ENCODE data around the gene MSANTD4.
"Not testable (repeated sequence)": the region's sequence is repeated elsewhere in the genome, so short reads cannot be mapped to it uniquely, and the experiment has no call there.

Gene MSANTD4

DNA sequence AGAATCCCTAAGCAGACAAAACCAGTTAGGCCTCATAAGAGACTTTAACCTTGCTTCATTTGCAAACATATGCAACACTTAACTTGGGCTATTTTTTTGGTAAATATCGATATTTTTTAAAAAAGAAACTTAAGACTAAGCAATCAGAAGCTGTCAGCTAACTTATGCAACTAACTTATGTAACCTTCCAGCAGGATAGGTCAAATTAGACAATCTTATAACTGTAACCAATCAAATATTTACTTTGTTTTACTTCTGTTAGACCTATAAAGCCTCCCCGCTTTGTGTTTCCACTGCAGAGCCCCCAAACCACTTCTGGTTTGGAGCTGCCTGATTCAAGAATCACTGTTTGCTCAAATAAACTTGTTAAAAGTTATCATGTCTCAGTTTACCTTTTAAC lies 8.0 kb downstream of the MSANTD4 start:
- DNase-seq (ENCODE audit: low read depth, low spot score): no peak

DNA sequence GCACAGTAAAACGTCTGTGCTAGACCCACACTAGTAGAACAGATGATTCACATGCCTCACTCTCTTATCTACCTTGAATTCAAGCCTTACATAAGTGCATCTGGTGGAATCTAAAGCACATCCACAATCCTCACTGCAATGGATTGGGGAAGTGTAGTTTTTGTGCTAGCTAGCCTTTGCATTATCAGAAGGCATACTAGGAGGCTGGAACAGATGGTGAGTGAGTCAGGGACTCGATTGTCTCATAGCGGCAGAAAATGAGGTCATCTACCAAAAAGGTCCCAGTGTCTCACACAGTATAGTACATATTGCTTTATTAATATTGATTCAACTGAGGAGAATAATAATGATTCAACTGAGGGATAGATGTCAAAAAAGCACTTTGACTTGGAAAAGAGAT lies 9.3 kb downstream of the MSANTD4 start:
- peak; percentile 79 for DNase-seq (ENCODE audit: low read depth, low spot score)

DNA sequence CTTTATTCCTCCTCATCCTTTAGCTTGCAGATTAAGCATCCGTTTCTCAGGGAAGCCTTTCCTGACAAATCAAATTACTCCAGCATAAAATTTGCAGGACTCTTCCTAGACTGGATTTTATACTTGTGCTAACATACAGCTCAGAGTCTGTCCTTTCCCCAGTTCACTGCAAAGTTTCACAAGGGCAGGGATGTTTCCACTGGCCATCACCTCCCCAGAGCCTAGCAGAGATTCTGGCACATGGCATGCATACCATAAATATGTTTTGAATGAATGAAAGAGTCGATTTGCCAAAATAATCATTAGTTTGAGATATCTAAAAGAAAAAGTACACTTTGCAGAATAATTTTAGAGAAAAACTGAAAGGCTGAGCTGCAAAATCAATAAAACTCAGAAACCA lies 10.6 kb downstream of the MSANTD4 start:
- DNase-seq (ENCODE audit: low read depth, low spot score): no peak

DNA sequence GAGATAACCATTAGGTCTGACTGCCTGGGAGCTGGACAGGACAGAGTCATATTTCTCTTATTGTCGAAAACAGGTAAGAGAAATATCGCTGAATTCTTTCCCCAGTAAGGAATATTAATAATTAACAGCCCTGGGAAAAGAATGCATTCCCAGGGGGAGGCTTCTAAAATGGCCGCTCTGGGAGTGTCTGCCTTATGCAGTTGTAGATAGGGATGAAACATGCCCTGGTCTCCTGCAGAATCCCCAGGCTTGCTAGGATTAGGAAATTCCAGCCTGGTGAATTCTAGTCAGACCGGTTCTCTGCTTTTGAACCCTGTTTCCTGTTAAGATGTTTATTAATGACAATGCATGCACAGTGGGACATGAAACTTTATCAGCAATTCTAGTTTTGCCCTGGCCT lies 18.9 kb downstream of the MSANTD4 start:
- DNase-seq (ENCODE audit: low read depth, low spot score): not testable (repeated sequence)

DNA sequence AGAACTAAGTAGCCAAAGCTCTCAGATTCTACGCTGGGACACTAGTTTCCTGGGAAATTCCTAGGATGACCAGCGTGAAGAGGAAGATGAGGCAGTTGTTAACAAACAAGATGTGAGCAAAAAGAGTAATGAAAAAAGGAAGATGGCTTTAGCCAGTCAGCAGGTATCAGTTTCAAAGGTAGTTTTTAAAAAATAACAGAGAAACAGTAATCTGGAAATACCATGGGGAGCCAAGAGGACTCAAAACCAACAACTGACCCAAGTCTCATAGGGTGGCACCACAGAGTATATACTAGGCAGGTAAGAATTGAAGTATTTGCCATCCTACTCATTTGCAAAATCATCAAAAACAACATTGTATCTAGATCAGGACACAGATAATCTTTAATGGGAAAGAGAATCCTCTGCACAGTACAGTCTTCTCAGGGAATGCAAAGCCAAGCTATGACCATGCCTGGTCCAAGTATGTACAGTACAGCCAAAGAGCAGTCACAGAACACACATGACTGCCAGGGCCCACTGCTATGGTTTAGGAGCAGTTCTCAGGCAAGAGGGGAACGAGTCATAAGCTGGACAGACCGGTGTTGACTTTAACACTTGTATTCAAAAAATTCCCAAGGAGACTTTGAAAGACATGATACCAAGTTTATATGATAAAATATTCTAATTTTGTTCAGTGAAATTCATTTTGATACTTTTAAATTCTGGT lies 20.6 kb downstream of the MSANTD4 start:
- DNase-seq (ENCODE audit: low read depth, low spot score): no peak

DNA sequence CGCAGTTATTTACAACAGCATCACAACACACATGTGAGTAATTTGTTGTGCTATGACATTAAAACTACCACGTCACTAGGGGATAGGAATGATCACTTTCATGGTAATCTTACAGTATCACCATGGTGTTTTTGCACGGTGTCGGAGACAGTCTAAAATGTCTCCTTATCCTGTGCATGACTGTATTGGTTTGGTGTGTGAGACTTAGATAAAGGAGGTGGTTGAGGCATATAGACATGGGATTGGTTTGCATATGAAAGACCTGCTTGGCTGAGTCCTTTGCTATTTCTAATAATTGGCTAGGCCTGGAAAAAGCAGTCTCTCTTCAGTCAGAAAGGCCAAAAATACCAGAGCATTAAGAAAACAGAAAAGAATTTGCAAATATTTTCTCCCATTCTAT lies 30.2 kb downstream of the MSANTD4 start:
- no peak for DNase-seq (ENCODE audit: low read depth, low spot score)

DNA sequence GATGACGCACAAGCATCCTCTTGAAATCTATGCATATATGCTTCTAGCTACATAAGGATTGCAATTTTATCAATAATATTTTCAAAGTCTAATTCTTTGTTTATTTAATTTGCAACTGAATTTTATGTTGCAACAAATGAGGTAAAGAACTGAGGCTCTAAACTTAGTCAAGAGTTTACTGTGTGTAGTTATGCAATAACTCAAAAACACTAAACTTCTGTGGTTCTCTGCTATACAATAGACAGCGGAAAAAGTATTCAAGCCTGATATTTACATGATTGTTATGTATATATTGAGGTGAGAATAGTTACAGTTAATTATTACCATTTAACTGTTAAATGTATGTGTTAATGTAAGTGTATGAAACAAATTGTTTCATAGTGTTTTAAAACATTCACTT lies 32.9 kb downstream of the MSANTD4 start:
- no peak for DNase-seq (ENCODE audit: low read depth, low spot score)

DNA sequence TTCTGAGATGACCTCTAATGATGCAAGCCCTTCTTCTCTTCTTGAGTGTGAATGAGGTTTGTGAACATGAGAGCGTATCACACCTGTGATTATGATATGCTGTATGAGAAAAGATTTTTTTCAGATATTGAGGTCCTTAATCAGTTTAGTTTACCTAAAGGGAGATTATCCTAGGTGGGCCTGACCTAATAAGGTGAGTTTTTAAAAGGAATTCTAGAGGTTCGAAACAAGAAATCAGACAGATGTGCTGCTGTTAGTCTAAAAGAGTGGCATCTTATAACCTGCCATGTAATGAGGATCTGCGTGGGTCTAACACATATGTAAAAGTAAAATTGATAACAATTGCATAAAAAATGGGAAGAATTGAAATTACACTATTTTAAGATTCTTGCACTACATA lies 33.8 kb downstream of the MSANTD4 start:
- DNase-seq (ENCODE audit: low read depth, low spot score): no peak

DNA sequence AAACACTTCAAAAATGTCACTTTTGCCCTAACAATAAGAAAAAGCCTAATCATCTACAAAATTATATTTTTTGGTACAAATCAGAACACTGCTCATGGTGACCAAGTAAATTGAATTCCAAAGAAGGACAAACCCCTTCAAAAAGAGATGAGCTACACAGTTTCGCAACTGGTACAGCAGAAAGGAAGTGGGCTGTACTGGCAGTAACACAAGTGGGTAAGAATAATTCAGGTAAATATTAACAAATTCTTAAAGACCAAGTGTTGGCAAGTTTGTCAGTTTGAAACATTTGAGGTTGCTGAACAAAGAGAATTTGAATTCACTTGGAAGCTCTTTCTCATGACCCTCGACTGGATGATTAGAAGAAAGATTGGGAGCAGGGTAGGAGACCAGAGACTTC lies 35.5 kb downstream of the MSANTD4 start:
- no peak for DNase-seq (ENCODE audit: low read depth, low spot score)

DNA sequence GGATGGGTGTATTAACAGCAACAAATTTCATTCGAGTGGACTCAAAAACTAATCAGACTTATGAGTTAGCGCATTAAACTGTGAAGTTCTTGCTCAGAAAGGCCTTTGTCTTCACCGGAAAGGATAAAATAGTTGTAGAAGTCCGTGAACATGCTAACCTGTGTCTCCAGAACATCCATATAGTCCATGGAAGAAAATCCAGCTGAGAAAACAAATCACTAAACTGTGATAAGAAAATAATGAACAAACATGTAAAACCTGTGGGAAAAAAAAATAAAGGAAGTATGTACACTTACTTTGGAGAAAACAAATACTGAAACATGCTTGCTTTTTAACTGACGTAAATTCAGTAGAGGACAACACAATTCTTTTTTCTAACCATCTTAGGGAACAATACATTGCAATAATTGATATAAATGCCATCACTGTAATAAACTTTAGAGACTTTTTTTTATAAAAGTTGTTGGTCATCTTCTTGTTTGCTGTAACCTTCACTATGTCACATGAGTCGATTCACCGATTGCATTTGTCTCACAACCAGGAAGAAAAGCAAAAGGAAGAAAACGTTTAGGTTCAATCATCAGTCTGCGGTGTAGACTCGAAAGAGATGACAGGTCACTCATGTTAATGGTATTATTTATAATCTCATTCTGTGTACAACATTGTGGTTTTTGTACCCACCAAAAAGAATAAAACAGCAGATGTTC lies 41.9 kb downstream of the MSANTD4 start:
- DNase-seq (ENCODE audit: low read depth, low spot score): no peak

DNA sequence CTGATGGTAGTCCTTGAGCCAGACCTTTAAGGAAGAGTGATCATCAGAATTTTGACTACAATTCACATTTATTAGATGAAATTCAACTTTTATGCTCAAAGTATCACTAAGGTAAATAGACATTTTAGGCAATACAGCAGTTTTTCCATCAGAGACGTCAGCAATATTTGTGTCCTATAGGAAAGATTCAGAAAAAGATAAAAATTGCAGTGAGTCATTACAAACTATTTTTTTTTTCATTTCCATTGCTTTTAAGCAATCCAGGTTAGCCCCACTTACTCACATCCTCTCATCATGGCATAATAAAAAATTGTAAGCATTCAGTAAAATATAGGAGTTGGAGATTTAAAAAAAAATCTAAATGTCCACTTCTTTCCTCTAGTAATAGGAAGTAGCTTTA lies 46.9 kb downstream of the MSANTD4 start:
- DNase-seq (ENCODE audit: low read depth, low spot score): no peak

DNA sequence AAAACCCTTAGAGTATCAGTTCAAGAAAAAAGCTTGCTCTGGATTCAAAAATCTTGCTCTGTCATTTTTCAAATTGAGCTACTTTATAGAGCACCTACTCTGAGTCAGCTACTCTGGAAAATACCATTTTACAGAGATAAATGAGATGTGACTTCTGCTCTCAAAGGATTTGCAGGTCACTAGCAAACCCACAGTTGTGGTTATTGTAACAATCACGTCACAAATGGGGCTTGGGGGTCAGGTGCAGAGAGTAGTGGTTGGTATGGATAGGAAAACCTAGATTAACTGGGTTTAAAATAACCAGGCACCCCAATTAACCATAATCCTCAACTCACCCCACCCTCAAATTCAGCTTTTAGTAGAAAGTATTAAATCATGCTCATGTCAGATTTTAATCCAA lies 52.3 kb downstream of the MSANTD4 start:
- no peak for DNase-seq (ENCODE audit: low read depth, low spot score)

DNA sequence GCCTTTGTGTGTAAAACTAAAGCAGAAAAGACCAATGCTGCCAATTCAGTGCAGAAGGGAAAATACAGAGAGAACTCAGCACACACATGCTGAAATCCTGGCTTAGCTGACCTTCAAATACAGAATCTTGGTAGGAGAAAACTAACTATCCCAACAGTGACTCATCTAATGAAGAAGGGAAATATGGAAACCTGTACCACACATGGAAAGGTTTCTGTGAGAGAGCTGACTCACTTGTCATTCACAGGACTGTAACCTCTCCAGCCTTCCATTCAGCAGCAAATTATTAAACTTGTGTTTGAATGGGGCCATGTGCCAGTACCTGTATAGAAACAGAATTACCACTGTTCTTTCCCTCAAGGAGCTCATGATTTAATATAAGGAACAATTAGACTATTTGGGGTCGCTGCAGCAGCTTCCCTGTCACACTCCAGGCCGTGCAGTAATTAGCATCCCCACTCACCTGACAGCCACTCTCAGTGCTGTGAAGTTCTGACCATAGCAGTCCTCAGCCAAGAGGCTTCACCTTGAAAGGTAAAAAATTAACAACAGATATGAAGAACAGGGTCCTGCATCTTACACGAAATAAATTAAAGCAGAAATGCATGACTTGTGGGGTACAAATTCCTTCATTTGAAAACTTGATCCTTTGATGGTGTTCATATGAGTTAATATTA lies 53.9 kb downstream of the MSANTD4 start:
- peak; percentile 46 for DNase-seq (ENCODE audit: low read depth, low spot score)

DNA sequence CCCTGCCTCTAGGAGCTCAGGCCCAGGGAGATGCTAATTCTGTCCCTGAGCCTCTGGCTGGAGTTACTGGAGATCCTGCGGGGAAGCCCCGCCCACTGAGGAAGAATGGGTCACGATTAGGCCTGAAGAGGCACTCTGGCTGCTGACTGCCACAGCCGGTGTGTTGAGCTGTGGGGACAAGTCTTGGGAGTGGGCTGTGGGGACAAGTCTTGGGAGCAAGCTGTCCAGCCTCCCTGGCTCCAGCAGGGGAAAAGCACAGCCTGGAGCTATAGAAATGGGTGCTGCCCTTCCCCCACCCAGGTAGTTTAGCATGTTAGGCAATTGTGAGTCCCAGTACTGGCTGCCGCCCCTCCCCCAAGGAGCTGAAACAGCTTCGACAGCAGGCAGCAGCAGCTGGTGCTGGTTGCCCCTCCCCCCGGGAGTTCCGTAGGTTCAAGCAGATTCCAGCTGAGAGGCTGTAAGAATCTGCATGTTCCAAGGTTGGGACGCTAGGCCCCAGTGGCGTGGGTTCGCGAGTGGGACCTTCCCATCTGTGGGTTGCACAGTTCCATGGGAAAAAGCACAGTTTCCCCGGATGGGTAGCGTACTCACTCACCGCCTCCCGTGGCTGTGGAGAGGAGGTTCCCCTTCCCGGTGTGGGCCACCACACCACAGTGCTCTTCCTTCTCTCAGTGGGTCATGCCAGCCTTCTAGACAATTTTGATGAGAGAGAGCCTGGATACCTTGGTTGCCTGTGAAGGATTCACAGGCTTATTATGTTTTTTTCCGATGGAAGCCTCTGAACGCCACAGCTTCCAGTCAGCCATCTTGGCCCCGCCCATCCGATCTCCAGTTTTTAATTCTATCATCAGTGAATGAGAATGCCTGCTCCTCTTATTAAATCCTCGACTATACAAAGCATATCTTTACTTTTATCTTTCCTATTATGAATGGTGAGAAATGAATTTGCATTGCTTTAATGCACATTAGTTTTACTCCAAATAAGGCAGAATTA lies 61.5 kb downstream of the MSANTD4 start:
- DNase-seq (ENCODE audit: low read depth, low spot score): no peak
